PC-9 (cell line): ENCODE results near the gene KLF7.

ENCODE experiments used
- EZH2 ChIP-seq: fragments of 200-600 bp; sonication (generic); IDR thresholded peaks from 2 replicates; pipeline ENCODE4 v1.8.0; 2017; ENCODE audit warnings: antibody characterized with exemption, low read depth
- TF ChIP-seq, protein P1 (sequence below): fragments of 200-600 bp; sonication (generic); conservative IDR thresholded peaks from 2 replicates; pipeline ENCODE4 v1.6.1; 2017; ENCODE audit warnings: mixed run types, antibody characterized with exemption, mild to moderate bottlenecking, moderate library complexity

DNA sequence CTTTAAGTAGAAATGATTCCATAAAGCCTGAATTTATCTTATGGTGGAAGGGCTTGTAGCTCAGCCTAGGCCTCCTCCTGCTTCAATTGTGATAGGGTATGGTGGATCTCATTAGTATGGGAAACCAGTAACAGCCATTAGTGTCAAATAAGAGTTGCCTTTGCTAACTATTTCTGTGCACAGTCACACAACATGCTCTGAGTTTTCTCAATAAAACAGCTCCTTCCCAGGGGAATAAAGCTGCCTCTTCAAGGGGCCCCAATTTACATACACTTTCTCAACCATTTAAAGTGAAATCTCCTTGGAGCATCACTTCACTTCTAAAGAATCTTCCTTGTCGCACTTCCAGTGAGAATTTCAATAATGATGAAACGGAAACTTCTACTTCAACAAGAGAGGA is 53.4 kb downstream of the KLF7 start:
- TF ChIP-seq, protein P1, sequence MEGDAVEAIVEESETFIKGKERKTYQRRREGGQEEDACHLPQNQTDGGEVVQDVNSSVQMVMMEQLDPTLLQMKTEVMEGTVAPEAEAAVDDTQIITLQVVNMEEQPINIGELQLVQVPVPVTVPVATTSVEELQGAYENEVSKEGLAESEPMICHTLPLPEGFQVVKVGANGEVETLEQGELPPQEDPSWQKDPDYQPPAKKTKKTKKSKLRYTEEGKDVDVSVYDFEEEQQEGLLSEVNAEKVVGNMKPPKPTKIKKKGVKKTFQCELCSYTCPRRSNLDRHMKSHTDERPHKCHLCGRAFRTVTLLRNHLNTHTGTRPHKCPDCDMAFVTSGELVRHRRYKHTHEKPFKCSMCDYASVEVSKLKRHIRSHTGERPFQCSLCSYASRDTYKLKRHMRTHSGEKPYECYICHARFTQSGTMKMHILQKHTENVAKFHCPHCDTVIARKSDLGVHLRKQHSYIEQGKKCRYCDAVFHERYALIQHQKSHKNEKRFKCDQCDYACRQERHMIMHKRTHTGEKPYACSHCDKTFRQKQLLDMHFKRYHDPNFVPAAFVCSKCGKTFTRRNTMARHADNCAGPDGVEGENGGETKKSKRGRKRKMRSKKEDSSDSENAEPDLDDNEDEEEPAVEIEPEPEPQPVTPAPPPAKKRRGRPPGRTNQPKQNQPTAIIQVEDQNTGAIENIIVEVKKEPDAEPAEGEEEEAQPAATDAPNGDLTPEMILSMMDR: no peak
- no peak for TF ChIP-seq EZH2
